OCI-LY7 (cell line): ENCODE results near the gene CETP.
"Not testable (repeated sequence)": the region's sequence is repeated elsewhere in the genome, so short reads cannot be mapped to it uniquely, and the experiment has no call there.

Source experiments
- EZH2phosphoT487 ChIP-seq: fragments of 200-600 bp; sonication (generic); IDR thresholded peaks from 2 replicates; pipeline ENCODE4 v1.6.1; 2018; ENCODE audit warnings: low read depth, borderline replicate concordance, mild to moderate bottlenecking, mixed run types, antibody characterized with exemption, low read length, moderate library complexity, mixed read lengths
- TF ChIP-seq, protein P1 (sequence below): fragments of 200-600 bp; sonication (generic); conservative IDR thresholded peaks from 2 replicates; pipeline ENCODE4 v1.5.1; 2014; ENCODE audit warnings: mild to moderate bottlenecking, antibody characterized with exemption, low read length, moderate library complexity, mixed read lengths

DNA sequence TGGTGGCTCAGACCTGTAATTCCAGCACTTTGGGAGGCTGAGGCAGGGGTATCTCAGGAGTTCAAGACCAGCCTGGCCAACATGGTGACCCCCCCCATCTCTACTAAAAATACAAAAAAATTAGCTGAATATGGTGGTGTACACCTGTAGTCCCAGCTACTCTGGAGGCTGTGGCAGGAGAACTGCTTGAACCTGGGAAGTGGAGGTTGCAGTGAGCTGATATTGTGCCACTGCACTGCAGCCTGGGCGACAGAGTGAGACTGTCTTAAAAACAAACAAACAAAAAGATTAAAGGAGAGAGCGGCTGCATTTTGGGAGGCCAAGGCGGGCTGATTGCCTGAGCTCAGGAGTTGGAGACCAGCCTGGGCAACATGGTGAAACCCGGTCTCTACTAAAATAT, 25.2 kb downstream of the CETP start:
- TF ChIP-seq, protein P1, sequence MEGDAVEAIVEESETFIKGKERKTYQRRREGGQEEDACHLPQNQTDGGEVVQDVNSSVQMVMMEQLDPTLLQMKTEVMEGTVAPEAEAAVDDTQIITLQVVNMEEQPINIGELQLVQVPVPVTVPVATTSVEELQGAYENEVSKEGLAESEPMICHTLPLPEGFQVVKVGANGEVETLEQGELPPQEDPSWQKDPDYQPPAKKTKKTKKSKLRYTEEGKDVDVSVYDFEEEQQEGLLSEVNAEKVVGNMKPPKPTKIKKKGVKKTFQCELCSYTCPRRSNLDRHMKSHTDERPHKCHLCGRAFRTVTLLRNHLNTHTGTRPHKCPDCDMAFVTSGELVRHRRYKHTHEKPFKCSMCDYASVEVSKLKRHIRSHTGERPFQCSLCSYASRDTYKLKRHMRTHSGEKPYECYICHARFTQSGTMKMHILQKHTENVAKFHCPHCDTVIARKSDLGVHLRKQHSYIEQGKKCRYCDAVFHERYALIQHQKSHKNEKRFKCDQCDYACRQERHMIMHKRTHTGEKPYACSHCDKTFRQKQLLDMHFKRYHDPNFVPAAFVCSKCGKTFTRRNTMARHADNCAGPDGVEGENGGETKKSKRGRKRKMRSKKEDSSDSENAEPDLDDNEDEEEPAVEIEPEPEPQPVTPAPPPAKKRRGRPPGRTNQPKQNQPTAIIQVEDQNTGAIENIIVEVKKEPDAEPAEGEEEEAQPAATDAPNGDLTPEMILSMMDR: not testable (repeated sequence)
- TF ChIP-seq EZH2phosphoT487: not testable (repeated sequence)
